A172 (cell line): ENCODE data around the gene PDE4A. TPM values are rescaled to one million over a fixed set of nuclear protein-coding genes. Genes with fewer than 3 reads are reported as not detected.
A peak's percentile ranks its signal among the peaks of the same experiment; 100 is the strongest.
"Not testable (repeated sequence)": the region's sequence is repeated elsewhere in the genome, so short reads cannot be mapped to it uniquely, and the experiment has no call there.

Experiments
- DNase-seq: peaks from one replicate; pipeline ENCODE4 v3.0.0-alpha.2; 2015; ENCODE audit warnings: low spot score
- total RNA-seq: library from RNA; depleted of rRNA; stranded (reverse); fragments of >200 nt; shearing (Covaris generic); gene quantifications from 2 replicates; pipeline ENCODE4 v1.2.3, GENCODE V29; 2014; rRNA removed

PDE4A gene
- total RNA-seq = 0.41 and 1.3 TPM in 2 replicates

DNA sequence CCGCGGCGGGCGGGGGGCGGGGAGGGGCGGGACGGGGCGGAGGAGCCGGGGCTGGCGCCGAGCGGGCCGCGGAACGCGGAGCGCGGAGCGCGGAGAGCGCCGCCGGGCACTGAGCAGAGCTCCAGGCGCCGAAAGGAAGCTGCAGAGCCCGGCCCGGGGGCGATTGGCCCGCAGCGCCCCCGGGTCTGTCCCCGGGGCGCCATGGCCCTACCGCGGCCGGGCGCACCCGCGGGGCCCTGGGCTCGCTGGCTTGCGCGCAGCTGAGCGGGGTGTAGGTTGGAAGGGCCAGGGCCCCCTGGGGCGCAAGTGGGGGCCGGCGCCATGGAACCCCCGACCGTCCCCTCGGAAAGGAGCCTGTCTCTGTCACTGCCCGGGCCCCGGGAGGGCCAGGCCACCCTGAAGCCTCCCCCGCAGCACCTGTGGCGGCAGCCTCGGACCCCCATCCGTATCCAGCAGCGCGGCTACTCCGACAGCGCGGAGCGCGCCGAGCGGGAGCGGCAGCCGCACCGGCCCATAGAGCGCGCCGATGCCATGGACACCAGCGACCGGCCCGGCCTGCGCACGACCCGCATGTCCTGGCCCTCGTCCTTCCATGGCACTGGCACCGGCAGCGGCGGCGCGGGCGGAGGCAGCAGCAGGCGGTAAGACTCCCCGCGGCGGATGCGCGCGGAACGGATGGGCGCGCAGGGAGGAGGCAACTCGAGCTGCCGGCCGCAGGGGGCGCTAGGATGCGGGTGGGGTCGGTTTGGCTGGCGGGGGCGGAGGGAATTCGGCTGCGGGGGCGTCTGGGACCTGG lies at the start of gene PDE4A:
Gene PDE4A (plus strand): TSS at position 95 of the 796 bp plus-strand sequence. CDS start 227 bp downstream, at position 322.
- DNase-seq = peak; percentile 23

GRCh38 chr19:10372690-10373089 lies 47.6 kb upstream of the PDE4A start:
- no peak for DNase-seq

GRCh38 chr19:10374931-10375330 lies 45.4 kb upstream of the PDE4A start:
- DNase-seq = no peak

DNA sequence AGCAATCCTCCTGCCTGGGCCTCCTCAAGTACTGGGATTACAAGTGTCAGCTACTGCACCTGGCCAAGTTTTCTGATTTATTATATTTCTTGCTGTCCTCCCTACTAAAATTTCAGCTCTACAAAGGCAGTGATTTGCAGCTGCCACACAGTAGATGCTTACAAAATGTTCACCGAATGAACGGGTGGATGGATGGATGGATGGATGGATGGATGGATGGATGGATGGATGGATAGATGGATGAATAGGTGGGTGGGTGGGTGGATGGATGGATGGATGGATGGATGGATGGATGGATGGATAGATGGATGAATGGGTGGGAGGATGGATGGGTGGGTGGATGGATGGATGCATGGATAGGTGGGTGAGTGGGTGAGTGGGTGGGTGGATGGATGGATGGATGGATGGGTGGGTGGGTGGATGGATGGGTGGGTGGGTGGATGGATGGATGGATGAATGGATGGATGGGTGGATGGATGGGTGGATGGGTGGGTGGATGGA lies 43.1 kb upstream of the PDE4A start:
- not testable (repeated sequence) for DNase-seq

DNA sequence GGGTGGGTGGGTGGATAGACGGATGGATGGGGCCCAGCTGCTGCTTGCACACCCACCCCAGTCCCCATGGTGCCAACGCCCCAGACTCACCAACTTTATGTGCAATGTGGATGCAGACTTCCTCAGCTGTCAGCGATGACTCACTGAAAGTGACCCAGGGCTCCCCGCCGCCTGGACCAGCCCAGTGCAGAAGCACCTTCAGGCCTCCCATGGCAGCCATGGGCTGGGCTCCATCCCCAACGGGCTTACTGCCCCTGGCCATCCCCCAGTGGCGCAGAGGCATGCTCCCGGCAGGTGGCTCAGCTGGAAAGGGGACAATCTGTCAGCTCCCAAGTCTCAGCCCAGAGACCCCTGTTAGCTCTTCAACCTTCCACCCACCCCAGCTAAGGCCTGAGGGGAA lies 42.2 kb upstream of the PDE4A start:
- no peak for DNase-seq

DNA sequence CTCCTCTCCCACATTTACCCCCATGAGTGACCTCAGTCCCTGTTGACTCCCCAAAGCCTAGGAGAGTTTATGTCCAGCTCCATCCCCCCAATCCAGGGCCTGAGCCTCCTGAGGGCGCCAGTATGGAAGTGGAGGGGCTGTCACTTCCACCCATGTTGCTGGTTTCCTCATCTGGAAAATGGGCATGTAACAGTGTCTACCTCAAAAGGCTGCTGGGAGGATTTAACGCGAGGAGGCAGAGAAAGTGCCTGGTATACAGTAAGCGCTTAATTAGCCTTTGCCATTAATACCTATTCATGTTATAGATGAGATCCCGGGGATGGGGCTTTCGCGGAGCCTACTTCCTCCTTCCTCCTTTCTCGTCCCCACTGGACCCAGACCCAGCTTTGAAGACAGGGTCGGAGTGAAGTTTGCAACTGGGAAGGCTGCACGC lies 40.4 kb upstream of the PDE4A start:
- DNase-seq = no peak

DNA sequence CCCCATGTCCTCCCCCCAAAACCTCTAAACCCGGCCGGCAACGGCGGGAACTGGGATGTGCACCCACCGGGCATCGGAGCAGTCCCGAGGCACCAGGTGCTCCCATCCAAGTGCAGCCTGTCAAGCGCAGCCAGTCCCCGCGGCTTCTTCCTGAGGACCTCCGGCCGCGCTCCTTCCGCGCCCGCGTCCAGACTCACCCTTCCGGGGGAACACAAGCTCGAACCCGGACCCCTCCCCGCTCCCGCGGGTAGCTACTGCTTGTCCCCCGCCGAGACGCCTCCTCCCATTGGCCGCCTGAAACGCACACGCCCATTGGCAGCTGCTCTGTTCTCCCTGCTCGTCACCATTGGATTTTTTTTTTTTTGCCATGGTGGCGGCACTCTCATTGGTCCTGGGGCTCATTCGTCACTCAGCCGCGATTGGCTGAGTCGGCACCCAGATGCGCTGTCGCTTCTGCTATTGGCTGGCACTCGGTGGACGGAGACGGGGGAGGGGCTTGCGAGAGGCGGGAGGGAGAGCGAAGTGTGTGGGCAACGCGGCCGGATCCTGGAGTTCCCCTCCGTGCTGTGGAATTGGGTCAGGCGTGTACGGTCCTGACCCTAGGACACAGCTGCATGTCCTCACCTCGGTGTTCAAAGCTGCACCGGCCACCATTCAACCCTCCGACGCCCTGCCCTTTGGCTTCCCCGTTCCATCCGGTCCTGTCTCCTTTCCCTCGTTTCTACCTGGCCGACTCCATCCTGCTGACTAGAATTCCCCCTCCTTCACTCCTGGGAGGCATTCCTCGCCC lies 39.8 kb upstream of the PDE4A start, which contains the start of gene TYK2:
Gene TYK2 (minus strand): TSS at position 260 of the 790 bp plus-strand sequence. CDS start 2,166 bp downstream, outside the sequence.
- peak; percentile 98 for DNase-seq

GRCh38 chr19:10383223-10383499 lies 37.2 kb upstream of the PDE4A start:
- DNase-seq = not testable (repeated sequence)

GRCh38 chr19:10384580-10384979 lies 35.8 kb upstream of the PDE4A start:
- DNase-seq = no peak

DNA sequence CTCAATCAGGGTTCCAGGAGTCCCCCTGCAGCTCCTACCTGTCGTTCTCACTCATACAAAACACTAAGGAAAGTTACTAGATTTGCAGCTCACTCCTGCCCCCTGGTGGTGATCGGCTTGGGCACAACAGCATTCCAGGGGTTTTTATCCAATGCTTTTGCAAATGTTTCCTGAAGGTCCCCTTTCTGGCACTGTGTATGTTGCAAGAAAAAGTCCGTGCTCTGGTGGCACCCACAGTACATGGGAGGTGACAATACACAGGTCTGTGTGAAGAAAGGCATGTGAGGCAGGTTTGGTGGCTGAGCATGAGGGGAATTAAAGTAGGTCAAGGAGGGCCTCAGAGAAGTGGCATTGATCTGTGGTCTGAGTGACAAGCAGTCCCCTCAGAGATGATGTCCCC lies 31.4 kb upstream of the PDE4A start:
- peak; percentile 84 for DNase-seq

- no peak for DNase-seq
Observed at GRCh38 chr19:10389863-10390262, 30.5 kb upstream of the PDE4A start.

DNA sequence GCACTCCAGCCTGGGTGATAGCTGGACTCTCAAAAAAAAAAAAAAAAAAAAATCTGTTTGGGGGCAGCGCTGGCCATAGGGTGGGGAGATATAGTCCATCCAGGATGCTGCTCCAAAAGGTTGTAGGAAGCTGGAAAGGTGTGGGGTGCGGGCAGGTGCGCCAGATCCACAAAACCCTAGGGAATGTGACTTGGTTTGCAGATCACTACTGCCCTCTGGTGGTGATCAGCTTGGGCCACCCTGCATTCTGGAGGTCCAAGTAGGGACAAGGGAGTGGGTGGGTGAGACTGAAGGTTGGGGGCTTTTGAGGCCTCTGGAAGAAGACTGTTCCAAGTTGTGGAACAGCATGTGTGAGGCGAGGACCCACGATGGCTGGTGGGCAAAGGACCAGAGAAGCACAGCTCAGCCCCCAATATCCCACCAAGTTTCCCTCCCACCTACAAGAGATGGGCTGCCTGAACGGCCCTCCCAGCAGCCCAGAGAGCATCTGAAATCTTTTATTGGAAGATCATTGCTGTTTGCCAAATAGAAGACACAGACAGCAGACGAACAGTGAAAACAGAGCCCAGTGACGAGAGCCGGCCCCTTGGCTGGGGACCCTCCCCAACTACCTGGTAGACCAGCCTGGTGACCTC lies 29.6 kb upstream of the PDE4A start:
- DNase-seq = peak; percentile 63

DNA sequence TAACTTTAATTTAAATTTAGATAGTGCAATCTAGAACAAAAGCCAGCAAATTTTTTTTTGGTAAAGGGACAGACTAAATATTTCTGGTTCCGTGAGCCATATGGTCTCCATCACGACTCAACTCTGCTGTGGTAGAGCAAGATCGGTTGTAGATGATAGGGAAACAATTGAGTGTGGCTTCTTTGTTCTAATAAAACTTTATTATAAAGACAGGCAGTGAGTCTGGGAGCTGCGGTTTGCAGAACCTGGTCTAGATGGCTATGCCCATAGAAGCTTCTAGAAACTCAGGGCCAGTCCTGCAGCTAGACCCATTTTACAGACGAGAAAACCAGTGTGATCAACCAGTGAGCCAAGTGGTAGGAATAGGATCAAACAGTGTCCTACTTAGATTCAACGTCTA lies 28.2 kb upstream of the PDE4A start:
- no peak for DNase-seq

DNA sequence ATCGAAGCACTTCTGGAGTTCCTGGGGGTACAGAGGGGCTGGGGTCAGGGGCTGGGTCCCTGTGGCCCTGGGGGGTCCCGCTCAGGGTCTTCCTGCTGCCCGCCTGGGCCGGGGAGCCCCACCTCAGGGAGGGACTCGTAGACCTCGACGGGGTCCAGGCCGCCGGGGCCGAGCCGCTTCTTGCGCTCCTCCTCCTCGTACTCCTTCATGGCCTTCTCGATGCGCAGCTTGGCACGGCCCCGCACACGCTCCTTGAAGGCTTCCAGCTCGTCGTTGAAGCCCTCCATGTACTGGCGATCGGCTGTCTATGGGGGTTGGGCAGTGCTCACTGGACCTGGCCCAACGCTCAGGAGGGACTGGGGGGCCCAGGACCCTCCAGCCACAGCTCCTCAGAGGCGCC lies 27.2 kb upstream of the PDE4A start:
- DNase-seq = no peak

DNA sequence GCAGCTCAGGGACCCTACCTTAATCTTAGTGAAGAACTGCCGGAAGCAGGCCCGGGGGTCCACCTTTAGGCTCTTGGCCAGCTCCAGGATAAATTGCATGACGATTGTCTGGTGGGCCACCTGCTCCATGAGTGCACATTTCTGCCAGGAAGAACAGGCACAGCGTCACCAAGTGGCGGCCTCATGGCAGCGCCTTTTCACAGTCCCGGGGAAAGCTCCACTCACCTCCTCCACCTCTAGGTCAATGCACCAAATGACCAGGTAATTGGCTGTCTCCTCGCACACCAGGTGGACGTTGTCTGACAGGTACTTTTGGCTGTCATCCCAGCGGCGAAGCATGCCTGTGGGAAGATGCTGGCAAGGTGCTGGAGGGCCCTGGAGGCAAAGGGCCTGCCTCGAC lies 25.3 kb upstream of the PDE4A start:
- DNase-seq = no peak

- no peak for DNase-seq
Observed at GRCh38 chr19:10395436-10395835, 24.9 kb upstream of the PDE4A start.

DNA sequence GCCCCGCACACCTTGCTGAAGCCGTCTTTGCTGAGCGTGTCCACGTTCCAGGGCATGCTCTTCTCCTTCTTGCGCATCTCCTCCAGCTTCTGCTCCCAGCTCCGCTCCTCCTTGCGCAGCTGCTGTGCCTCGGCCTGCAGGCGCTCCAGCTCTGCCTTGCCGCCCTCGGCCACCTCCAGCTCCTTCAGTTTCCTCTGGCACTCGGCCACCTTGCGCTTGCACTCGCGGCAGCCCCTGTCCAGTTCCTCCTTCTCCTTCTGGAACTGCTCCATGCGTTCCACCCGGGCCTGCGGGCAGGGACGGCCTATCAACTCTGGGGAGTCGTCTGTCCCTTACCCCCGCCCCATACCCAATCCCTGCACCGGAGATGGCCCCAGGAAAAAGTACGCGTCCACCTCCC lies 24.4 kb upstream of the PDE4A start:
- DNase-seq = no peak

GRCh38 chr19:10398819-10399218 lies 21.5 kb upstream of the PDE4A start:
- no peak for DNase-seq

GRCh38 chr19:10399340-10399739 lies 21.0 kb upstream of the PDE4A start:
- not testable (repeated sequence) for DNase-seq

DNA sequence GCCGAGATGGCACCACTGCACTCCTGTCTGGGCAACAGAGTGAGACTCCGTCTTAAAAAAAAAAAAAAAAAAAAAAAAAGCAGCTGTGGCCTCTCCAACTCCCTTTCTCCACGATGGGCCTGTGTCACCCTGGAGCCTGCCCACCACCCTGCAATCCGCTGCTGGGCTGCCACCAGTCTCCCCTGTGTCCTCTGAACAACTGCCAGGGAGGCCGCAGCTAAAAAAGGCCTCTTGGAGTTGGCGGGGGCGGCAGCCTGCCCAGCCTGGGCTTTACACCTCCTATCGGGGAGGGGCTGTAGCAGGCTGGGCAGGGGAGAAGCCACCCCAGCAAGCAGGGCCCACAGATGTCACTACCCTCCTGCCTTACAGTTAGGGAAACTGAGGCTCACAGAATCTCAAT lies 20.5 kb upstream of the PDE4A start:
- DNase-seq = no peak

DNA sequence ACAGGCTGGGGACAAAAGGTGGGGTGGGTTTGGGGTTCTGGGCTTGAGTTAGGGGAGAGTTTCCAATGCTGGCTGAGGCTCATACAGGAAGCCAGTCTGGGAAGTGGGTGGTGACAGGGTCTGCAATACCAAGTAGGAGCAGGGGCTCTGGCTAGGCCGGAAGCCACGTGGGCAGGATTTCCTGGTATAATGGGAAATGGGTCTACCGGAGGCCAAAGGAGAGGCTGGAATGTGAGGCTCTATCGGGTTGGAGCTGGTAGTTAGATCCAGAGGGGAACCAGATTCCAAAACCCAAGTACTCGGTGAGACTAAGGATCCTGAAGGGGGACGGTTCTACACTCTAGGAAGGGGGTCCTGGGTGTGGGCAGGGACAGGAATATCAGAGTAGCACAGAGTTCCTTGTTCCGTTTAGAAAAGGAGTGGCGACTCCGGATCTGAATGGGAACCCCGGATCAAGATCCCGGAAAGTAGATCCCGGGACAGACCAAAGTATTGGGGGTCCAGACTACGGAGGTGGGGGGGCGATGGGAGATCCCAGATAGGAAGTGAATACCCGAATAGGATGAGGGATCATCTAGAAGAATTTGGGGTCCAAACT lies 17.8 kb upstream of the PDE4A start:
- no peak for DNase-seq
